Measurements from ENCODE around the gene PHF11.

PHF11 gene

GRCh38 chr13:49495783-49496762 lies at the start of gene PHF11:
PHF11 (plus strand) TSS chr13:49495953; CDS start chr13:49496002, 49 bp downstream.
- DNase-seq: peak; percentile 88

DNA sequence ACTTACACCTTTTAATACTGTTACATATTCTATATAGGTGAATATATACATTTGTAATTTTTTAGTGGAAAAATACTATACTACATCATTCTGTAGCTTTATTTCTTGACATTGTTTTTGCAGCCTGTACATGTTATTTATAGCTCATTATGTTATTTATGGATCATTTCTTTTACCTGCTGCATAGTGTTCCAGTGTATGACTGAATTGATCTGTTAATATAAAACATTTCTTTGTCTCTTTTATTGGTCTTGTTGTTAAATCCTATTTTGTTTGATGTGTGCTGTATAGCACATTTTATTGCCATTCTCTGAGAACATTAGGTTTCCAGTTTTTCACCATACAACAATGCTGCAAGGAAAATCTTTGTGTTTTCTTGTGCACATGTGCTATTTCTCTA lies 49.3 kb upstream of the PHF11 start:
- DNase-seq: no peak

- DNase-seq: no peak
Measured at GRCh38 chr13:49448753-49449152, 47.0 kb upstream of the PHF11 start.

DNA sequence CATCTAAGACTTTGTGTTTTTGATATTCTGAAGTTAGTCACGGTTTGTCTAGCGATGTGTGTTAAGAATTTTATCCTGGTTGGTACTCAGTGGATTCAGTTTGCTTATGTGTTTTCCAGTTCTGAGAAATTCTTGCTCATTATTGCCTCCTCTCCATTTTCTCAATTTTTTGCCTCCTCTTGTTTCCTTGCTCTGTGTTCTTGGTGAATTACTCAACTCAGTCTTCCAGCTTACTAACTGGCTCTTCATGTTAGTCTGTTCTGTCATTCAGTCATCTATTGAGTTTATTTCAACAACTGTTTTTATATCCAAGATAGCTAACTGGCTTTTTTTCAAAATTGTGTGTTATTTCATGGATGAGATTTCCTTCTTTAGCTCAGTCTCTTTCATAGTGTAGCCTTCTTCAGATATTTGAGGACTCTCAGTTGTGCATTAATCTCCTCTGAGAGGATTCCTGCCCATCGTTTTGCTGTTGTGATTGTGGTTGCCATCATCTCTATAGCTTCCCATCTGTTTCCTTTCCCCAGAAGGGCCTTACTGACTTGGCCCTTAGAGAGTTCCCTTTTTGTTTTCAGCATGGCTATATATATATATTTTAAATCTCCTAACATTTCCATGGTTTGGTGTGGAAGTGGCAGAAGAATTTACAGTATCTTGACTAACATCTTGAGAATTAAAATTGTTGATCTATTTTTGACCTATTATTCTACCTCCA lies 45.5 kb upstream of the PHF11 start:
- DNase-seq: no peak

DNA sequence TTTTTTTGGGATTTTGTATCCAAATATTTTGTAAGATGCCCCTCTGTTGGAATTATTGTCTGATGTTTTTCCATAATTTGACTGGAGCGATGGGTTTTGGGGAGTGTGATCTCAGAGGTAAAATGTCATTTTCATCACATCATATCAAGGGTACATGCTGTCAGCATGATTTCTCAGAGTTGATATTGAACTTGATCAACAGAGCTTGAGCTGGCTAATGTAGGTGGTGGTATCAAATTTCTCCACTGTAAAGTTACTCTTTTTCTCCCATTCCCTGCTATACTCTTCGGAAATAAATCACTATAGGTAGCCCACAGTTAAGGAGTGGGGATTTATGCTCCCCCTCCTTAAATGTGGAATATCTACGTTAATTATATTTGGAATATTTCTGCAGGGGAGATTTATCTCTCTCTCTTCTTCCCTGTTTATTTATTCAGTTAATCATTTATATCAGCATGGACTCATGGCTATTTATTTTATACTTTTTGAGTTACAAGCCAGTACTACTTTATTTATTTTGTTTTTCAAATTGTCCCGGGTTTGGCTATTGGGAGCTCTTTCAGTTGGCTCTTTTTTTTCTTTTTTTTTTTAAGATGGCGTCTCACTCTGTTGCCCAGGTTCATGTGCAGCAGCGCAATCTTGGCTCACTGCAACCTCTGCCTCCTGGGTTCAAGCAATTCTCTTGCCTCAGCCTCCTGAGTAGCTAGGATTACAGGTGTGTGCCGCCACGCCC lies 42.9 kb upstream of the PHF11 start:
- no peak for DNase-seq

GRCh38 chr13:49453465-49453864 lies 42.3 kb upstream of the PHF11 start:
- no peak for DNase-seq

- DNase-seq: peak; percentile 41
Measured at GRCh38 chr13:49454388-49455006, 41.3 kb upstream of the PHF11 start.

- no peak for DNase-seq
Measured at GRCh38 chr13:49455007-49455398, 40.8 kb upstream of the PHF11 start.

GRCh38 chr13:49456156-49456555 lies 39.6 kb upstream of the PHF11 start:
- DNase-seq: no peak

- no peak for DNase-seq
Measured at GRCh38 chr13:49457221-49457620, 38.5 kb upstream of the PHF11 start.

DNA sequence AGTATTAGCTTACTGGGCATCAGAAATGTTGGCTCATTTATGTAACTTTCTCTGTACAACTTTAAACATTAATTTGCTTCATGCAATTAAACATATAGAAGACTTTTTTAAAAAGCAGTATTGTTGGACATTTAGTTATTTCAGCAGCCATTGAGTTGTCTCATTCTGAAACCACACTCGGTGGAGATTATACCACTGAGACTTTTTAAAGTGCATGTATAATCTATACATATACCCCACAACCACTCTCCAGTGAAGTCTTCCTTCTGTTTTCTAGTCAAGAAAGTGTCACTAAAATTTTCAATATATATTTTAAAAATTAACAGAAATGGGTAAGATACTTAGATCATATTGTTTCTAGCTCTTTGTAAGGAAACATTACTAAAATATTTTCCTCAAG lies 36.2 kb upstream of the PHF11 start:
- no peak for DNase-seq

DNA sequence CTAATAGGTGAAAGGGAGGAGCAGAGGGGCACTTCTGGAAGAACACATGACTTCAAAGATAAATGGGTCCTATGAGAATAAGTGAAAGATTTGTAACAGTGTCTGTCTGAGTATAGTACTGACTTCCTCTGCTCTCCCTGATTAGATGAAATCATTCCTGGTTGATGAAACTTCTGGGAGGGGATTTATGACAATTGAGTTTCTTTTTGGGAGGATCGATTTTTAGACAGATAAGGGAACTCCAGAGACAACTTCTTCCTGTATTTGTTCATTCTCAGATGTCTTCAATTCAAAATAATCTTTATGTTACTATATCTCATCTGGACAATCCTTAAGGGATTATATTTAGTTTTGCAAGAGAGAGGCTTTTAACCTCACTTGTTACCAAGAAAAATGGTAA lies 31.7 kb upstream of the PHF11 start:
- DNase-seq: no peak

DNA sequence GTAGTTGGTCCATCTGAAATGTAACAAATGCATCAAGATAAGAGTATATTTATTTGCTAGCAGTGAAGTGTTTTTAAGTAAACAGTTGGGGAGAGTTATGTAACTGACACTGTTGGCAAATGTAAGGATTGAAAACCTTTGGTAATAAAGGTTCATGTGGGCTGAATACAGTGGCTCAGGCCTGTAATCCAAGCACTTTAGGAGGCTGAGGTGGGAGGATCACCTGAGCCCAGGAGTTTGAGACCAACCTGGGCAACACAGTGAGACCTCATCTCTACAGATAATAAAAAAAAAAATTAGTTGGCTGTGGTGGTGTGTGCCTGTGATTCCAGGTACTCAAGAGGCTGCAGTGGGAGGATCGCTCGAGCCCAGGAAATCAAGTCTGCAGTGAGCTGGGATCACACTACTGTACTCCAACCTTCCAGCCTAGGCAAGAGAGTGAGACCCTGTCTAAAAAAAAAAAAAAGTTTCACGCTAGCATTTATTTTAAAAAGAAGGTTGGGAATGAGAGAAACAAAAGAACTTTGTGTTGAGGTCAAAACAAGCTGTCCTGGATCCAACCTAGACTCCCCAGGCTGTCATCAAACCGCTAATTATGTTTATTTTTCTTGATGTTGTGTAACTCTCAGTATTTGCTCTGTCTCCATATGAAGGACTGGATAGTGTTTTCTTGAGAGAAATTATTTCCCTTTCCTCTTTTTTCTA lies 31.0 kb upstream of the PHF11 start:
- DNase-seq: no peak

DNA sequence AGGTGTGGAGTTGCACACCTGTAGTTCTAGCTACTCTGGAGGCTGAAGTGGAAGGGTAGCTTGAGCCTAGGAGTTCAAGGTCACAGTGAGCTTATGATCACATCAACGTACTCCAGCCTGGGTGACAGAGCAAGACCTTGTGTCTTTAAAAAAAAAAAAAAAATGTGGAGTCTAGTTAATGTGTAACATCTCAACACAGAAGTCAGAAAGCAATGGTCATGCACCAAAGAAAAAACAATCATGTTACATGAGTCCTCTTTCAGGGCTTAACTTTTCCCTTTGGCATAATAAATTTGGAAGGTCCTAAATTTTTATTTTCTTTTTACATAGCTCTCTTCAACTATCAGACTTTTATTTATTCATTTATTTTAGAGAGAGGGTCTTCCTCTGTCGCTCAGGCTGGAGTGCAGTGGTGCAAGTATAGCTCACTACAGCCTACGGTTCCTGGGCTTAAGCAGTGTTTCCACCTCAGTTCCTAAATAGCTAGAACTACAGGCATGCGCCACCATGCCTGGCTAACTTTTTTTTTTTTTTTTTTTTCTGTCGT lies 29.4 kb upstream of the PHF11 start:
- DNase-seq: no peak

GRCh38 chr13:49472186-49472585 lies 23.6 kb upstream of the PHF11 start:
- DNase-seq: no peak

- no peak for DNase-seq
Measured at GRCh38 chr13:49476529-49476928, 19.2 kb upstream of the PHF11 start.

GRCh38 chr13:49481788-49482187 lies 14.0 kb upstream of the PHF11 start:
- no peak for DNase-seq

DNA sequence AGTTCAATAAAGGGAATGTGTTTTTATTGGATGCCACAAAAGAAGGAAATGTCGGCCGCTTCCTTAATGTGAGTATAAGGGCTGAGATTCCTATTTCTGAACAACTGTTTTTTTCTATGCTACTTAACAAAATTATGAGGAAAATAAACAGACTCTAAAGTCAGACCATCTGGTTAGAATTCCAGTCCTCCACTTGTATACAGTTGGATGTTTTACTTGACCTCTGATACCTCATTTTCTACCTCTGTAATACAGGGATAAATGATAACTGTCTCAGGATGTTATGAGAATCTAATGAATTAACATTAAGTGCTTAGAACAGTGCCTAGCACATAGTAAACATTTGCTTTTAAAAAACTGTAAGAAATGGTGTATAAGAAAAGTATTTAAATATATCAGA lies 7.2 kb upstream of the PHF11 start:
- no peak for DNase-seq

DNA sequence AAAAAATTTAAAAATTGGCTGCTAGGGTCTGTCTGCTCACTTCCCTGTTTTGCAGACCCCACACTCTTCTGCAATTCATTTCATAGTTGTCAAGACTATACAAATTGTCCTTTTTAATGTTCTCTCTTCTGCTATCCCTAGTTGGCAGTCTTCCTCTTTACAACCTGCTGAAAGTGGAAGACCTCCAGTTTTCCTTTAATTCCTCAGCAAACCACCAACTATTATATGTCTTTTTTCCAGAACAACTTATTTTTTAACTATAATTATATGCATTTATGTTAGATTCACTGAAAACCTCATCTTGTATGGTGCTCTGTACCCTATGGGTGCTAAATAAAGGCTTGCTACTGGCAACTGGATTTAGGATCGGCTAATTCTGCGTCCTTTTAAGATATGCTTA lies 1.1 kb upstream of the PHF11 start:
- DNase-seq: no peak

DNA sequence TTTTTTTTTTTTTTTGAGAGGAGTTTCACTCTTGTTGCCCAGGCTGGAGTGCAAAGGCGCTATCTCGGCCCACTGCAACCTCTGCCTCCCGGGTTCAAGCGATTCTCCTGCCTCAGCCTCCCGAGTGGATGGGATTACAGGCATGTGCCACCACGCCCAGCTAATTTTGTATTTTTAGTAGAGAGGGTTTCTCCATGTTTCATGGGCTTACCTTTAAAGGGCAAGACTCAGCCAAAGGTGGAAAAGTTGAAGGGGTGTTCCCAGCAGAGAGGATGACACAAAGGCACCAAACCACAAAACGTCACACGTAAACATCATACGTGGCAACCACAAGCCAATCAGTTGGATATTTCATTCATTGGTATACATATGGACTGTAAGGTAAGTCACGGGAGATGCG lies 1.1 kb downstream of the PHF11 start:
- peak; percentile 78 for DNase-seq

DNA sequence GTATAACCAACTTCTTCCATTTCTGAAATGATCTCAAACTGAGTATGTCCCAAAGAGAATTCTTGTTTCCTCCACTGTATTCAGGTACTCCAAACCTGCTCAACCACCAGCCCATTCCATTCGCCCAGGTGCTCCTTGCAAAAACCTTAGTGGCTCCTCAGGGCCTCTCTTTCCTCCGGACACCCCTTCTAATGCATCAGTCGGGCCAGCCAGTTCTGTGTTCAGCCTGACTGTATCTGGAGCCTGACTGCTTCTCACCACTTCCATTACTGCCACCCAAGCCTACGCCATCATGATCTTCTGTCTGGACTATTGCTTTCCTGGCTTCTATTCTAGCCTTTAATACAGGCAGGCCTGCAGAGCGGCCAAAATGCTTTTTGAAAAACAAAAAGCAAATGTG lies 1.5 kb downstream of the PHF11 start:
- DNase-seq: no peak

DNA sequence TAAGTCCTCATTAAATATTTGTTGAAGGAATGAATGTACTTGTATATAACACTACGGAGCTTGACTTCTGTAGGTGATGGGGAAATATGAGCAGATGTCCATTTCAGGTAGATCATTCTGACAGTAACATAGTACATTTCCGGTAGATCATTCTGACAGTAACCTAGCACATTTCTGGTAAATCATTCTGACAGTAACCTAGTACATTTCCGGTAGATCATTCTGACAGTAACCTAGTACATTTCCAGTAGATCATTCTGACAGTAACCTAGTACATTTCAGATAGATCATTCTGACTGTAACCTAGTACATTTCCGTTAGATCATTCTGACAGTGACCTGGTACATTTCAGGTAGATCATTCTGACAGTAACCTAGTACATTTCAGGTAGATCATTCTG lies 2.5 kb downstream of the PHF11 start:
- peak; percentile 31 for DNase-seq

Data from CD4-positive, alpha-beta T cell treated with Interleukin-17A for 1 hour (primary cell).